Trophoblast cell (in vitro differentiated cells and primary cell): ENCODE results near the gene ANK2.

Experiments used
- DNase-seq, 2 donors: peaks; one replicate each; pipeline ENCODE4 v3.0.0-alpha.2; 2016
- H2AFZ ChIP-seq: 2 replicates; pipeline ENCODE4 v1.6.1; 2013; ENCODE audit warnings: low read length, moderate library complexity, mild to moderate bottlenecking; ENCODE audit not compliant: insufficient read depth, poor library complexity
- H2AK5ac ChIP-seq: 2 replicates; pipeline ENCODE4 v1.6.1; 2013; ENCODE audit warnings: mild to moderate bottlenecking, low read length
- H2BK120ac ChIP-seq: 2 replicates; pipeline ENCODE4 v1.6.1; 2013; ENCODE audit warnings: low read length, mild to moderate bottlenecking, moderate library complexity; ENCODE audit not compliant: insufficient read depth, poor library complexity
- H2BK12ac ChIP-seq: 2 replicates; pipeline ENCODE4 v1.6.1; 2013; ENCODE audit warnings: mild to moderate bottlenecking, low read length, moderate library complexity
- H2BK5ac ChIP-seq: 2 replicates; pipeline ENCODE4 v1.6.1; 2013; ENCODE audit warnings: low read length, low read depth, moderate library complexity, mild to moderate bottlenecking; ENCODE audit not compliant: poor library complexity
- H3K14ac ChIP-seq: 2 replicates; pipeline ENCODE4 v1.6.1; 2013; ENCODE audit warnings: mild to moderate bottlenecking, low read length
- H3K18ac ChIP-seq: 2 replicates; pipeline ENCODE4 v1.6.1; 2013; ENCODE audit warnings: mild to moderate bottlenecking, low read length
- H3K23ac ChIP-seq: 2 replicates; pipeline ENCODE4 v1.6.1; 2013; ENCODE audit warnings: low read length
- H3K27ac ChIP-seq: 2 replicates; pipeline ENCODE4 v1.5.1; 2013; ENCODE audit warnings: low read depth, mild to moderate bottlenecking, inconsistent platforms, low read length, moderate library complexity
- H3K27me3 ChIP-seq: 2 replicates; pipeline ENCODE4 v1.6.1; 2013; ENCODE audit warnings: inconsistent platforms, mild to moderate bottlenecking, low read length, moderate library complexity; ENCODE audit not compliant: insufficient read depth
- H3K36me3 ChIP-seq, 2 experiments: 1 replicate in 1 of 2; 2 replicates in 1 of 2; pipeline ENCODE4 v1.6.1; 2013; ENCODE audit warnings: low read length in 2 of 2, mild to moderate bottlenecking in 2 of 2, moderate library complexity in 1 of 2; ENCODE audit not compliant: insufficient read depth in 2 of 2, control insufficient read depth in 1 of 2
- H3K4ac ChIP-seq: 2 replicates; pipeline ENCODE4 v1.6.1; 2013; ENCODE audit warnings: low read depth, mild to moderate bottlenecking, low read length, moderate library complexity
- H3K4me1 ChIP-seq, 2 experiments: 1 replicate in 1 of 2; 2 replicates in 1 of 2; pipeline ENCODE4 v1.6.1; 2013; ENCODE audit warnings: low read length in 2 of 2, mild to moderate bottlenecking in 2 of 2, moderate library complexity in 1 of 2; ENCODE audit not compliant: insufficient read depth in 2 of 2, control insufficient read depth in 1 of 2
- H3K4me2 ChIP-seq: 2 replicates; pipeline ENCODE4 v1.6.1; 2013; ENCODE audit warnings: inconsistent platforms, mild to moderate bottlenecking, low read length, moderate library complexity
- H3K4me3 ChIP-seq: 2 replicates; pipeline ENCODE4 v1.5.1; 2013; ENCODE audit warnings: mild to moderate bottlenecking, low read depth, low read length, inconsistent platforms
- H3K79me1 ChIP-seq: one replicate; pipeline ENCODE4 v1.6.1; 2013; ENCODE audit warnings: low read length
- H3K79me2 ChIP-seq: 2 replicates; pipeline ENCODE4 v1.6.1; 2013; ENCODE audit warnings: low read length, mild to moderate bottlenecking; ENCODE audit not compliant: control insufficient read depth, insufficient read depth, poor library complexity
- H3K9ac ChIP-seq: 2 replicates; pipeline ENCODE4 v1.6.1; 2013; ENCODE audit warnings: mild to moderate bottlenecking, low read length
- H3K9me3 ChIP-seq: 2 replicates; pipeline ENCODE4 v1.6.1; 2013; ENCODE audit warnings: low read depth, mild to moderate bottlenecking, control low read depth, inconsistent platforms, low read length; ENCODE audit not compliant: insufficient read depth
- H4K12ac ChIP-seq: 2 replicates; pipeline ENCODE4 v1.6.1; 2013; ENCODE audit warnings: low read depth, mild to moderate bottlenecking, low read length, moderate library complexity
- H4K8ac ChIP-seq: 2 replicates; pipeline ENCODE4 v1.6.1; 2013; ENCODE audit warnings: low read depth, mild to moderate bottlenecking, low read length, moderate library complexity
- H4K91ac ChIP-seq: one replicate; pipeline ENCODE4 v1.6.1; 2013; ENCODE audit warnings: low read depth, mild to moderate bottlenecking, low read length, moderate library complexity
- WGBS: extraction: QIAGEN DNeasy Blood & Tissue Kit; methylation state at CpG from one replicate; pipeline ENCODE4 v1.1.7; 2013; ENCODE audit warnings: missing lambda C conversion rate; ENCODE audit not compliant: insufficient read length, insufficient coverage; ENCODE audit errors: extremely low coverage; 5-methylcytosine and 5-hydroxymethylcytosine counted together

The ANK2 gene

DNA sequence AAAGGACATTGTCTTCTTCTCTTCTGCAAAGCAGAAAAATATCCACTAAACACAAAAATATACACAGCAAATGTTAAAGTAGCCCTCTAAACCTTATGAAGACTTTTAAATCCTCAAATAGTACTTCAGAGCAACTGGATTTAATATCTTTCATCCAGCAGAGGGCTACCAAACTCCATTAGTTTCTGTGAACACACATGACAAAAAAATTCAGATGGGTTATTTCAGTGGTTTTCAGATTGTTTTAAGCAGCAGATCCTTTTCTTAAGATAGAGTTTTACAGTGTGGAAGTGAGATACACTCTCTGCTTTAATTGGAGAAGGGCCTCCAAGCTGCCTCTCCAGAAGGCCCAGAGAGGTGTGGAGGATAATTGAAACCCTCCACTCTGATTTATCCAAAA, 56.7 kb downstream of the ANK2 start:
- no peaks in the 10 kb centered on the region for H3K27me3 ChIP-seq
- no peaks in the 10 kb centered on the region for H3K4me1 ChIP-seq
- no peak overlapping the region for H3K23ac ChIP-seq
- DNase-seq: no peak
- no peak overlapping the region for H2BK12ac ChIP-seq
- H3K79me2 ChIP-seq: no peaks in the 10 kb centered on the region
- H3K4me3 ChIP-seq: no peak overlapping the region
- H3K18ac ChIP-seq: no peak overlapping the region
- no peak overlapping the region for H4K12ac ChIP-seq
- no peak overlapping the region for H3K4me2 ChIP-seq
- H3K9ac ChIP-seq: no peak overlapping the region
- H2BK5ac ChIP-seq: no peak overlapping the region
- H3K79me1 ChIP-seq: no peaks in the 10 kb centered on the region
- H3K4ac ChIP-seq: no peak overlapping the region
- no peak overlapping the region for H3K27ac ChIP-seq
- H4K91ac ChIP-seq: no peak overlapping the region
- no peak overlapping the region for H2BK120ac ChIP-seq
- H4K8ac ChIP-seq: no peak overlapping the region
- no peak overlapping the region for H3K14ac ChIP-seq
- H2AK5ac ChIP-seq: no peak overlapping the region
- H3K9me3 ChIP-seq: no peaks in the 10 kb centered on the region
- no peak overlapping the region for H2AFZ ChIP-seq
- no peaks in the 10 kb centered on the region for H3K36me3 ChIP-seq

DNA sequence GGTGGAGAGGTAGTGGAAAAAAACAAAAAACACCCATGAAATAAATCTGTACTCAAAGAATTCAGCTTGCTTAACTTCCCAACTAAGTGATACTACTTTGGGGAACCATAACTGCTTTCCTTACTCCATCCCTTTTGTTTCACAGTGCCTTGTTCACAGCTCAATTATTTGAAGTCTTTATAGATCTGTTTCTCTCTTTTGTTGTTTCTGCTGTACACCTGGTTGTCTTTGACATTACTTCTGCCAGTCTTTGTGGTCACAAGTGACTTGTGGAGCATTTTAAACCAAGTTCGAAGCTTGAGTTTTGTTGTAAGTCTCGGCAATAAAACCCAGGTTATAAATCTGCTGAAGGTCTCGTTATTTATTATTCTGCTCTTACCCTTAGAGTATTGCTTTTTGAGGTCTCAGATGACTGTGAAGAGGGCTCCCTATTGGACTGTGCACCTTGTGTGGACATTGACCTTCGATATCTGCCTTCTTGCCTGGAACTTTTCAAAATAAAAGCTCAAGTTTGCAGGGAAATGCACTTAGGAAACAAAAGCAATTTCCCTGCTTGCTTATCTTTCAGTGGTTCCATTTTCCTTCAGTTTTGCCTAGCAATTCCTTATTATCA, 59.8 kb downstream of the ANK2 start:
- H3K27me3 ChIP-seq: no peaks in the 10 kb centered on the region
- no peak overlapping the region for H4K8ac ChIP-seq
- DNase-seq: no peak
- no peak overlapping the region for H3K18ac ChIP-seq
- no peak overlapping the region for H4K91ac ChIP-seq
- H3K4me3 ChIP-seq: no peak overlapping the region
- H3K36me3 ChIP-seq: no peaks in the 10 kb centered on the region
- no peak overlapping the region for H3K27ac ChIP-seq
- no CpG with 5 or more reads among the region's 4 CpGs for WGBS
- no peak overlapping the region for H2BK5ac ChIP-seq
- no peak overlapping the region for H2BK120ac ChIP-seq
- no peak overlapping the region for H3K14ac ChIP-seq
- no peak overlapping the region for H2BK12ac ChIP-seq
- H3K79me1 ChIP-seq: no peaks in the 10 kb centered on the region
- H2AK5ac ChIP-seq: no peak overlapping the region
- no peak overlapping the region for H3K4me2 ChIP-seq
- H3K4me1 ChIP-seq: no peaks in the 10 kb centered on the region
- H4K12ac ChIP-seq: no peak overlapping the region
- no peaks in the 10 kb centered on the region for H3K79me2 ChIP-seq
- no peaks in the 10 kb centered on the region for H3K9me3 ChIP-seq
- no peak overlapping the region for H3K4ac ChIP-seq
- no peak overlapping the region for H3K23ac ChIP-seq
- no peak overlapping the region for H2AFZ ChIP-seq
- H3K9ac ChIP-seq: no peak overlapping the region

DNA sequence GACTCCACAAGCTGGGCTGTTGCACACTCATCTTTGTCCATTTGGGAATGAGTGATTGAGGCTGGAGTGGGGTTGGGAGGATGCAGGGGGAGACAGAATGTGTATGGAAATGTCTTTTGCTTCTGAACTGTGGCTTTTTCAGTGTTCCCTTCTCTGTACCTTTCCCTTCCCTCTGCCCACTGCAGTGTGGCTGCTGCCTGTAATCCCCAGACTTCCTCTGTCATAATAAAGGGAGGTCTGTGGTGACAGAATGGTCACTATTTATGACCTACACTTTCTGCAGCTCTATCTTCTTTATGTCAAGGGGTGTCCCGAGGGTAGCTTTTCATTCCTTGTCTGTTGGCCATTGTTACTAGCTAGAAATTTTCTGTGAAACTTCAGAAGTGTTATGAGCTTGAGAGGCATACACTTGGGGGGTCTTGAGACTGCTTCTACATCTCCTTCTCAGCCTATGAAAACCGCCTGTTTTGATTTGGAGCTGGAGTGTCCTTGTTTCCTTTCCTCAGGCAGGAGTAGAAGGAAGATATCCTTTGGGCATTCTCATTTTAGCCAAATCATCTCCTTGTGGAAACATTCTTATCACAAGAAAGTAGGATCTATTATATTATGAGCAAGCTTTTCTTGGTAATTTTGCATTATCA, 63.0 kb downstream of the ANK2 start:
- H4K12ac ChIP-seq: no peak overlapping the region
- H3K4ac ChIP-seq: no peak overlapping the region
- H4K8ac ChIP-seq: no peak overlapping the region
- DNase-seq: no peak
- no peaks in the 10 kb centered on the region for H3K79me2 ChIP-seq
- H3K9ac ChIP-seq: no peak overlapping the region
- no peaks in the 10 kb centered on the region for H3K27me3 ChIP-seq
- H3K14ac ChIP-seq: no peak overlapping the region
- no CpG with 5 or more reads among the region's 2 CpGs for WGBS
- no peak overlapping the region for H3K18ac ChIP-seq
- H2BK120ac ChIP-seq: no peak overlapping the region
- H3K4me1 ChIP-seq: no peaks in the 10 kb centered on the region
- H2AK5ac ChIP-seq: no peak overlapping the region
- H3K4me2 ChIP-seq: no peak overlapping the region
- no peak overlapping the region for H2BK5ac ChIP-seq
- H2BK12ac ChIP-seq: no peak overlapping the region
- H3K36me3 ChIP-seq: no peaks in the 10 kb centered on the region
- H3K4me3 ChIP-seq: no peak overlapping the region
- no peaks in the 10 kb centered on the region for H3K79me1 ChIP-seq
- no peak overlapping the region for H2AFZ ChIP-seq
- H3K9me3 ChIP-seq: no peaks in the 10 kb centered on the region
- no peak overlapping the region for H3K27ac ChIP-seq
- no peak overlapping the region for H3K23ac ChIP-seq
- H4K91ac ChIP-seq: no peak overlapping the region

DNA sequence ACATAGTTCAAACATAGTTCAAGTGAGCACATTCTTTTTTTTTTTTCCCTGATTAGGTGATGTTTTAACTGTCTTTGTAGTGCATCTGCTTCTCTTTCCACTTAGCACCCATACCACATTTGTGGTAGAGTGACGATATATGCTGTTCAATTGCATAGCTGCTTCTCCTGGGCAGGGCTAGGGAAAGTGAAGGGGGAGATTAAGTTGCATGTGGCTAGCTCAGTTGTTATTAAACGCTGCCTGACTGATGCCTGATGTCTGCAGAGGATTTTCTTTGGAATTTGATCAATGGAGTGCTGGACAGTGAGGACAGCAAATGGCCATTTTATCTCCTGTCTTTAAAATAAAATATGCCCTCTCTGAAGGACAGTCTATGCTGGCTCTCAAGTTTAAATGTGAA, 63.7 kb downstream of the ANK2 start:
- no peaks in the 10 kb centered on the region for H3K36me3 ChIP-seq
- no peak overlapping the region for H3K4ac ChIP-seq
- no peak overlapping the region for H2AK5ac ChIP-seq
- no peak overlapping the region for H3K18ac ChIP-seq
- no peak overlapping the region for H3K14ac ChIP-seq
- no peak overlapping the region for H2BK120ac ChIP-seq
- no peak overlapping the region for H2BK5ac ChIP-seq
- H3K4me2 ChIP-seq: no peak overlapping the region
- no peak overlapping the region for H3K27ac ChIP-seq
- no CpG with 5 or more reads among the region's 2 CpGs for WGBS
- no peaks in the 10 kb centered on the region for H3K79me2 ChIP-seq
- H3K9ac ChIP-seq: no peak overlapping the region
- no peak overlapping the region for H3K4me3 ChIP-seq
- H4K12ac ChIP-seq: no peak overlapping the region
- no peak for DNase-seq
- H3K79me1 ChIP-seq: no peaks in the 10 kb centered on the region
- H2AFZ ChIP-seq: no peak overlapping the region
- H3K27me3 ChIP-seq: no peaks in the 10 kb centered on the region
- H3K4me1 ChIP-seq: no peaks in the 10 kb centered on the region
- no peak overlapping the region for H3K23ac ChIP-seq
- no peaks in the 10 kb centered on the region for H3K9me3 ChIP-seq
- no peak overlapping the region for H4K91ac ChIP-seq
- no peak overlapping the region for H2BK12ac ChIP-seq
- no peak overlapping the region for H4K8ac ChIP-seq
